Loucy (cell line): Measurements from ENCODE around the gene CORO7.

Source experiments
- H2AFZ ChIP-seq: fragments of 200-600 bp; sonication (generic); 2 replicates; pipeline ENCODE4 v1.6.0; 2016; ENCODE audit warnings: antibody characterized with exemption, mild to moderate bottlenecking, low read length, moderate library complexity
- H3F3A ChIP-seq: fragments of 200-600 bp; 2 replicates; pipeline ENCODE4 v1.6.0; 2016; ENCODE audit warnings: antibody characterized with exemption, low read depth, mild to moderate bottlenecking
- H3K27me3 ChIP-seq: fragments of 200-600 bp; sonication (generic); 2 replicates; pipeline ENCODE4 v1.6.1; 2014; ENCODE audit warnings: low read length, mild to moderate bottlenecking; ENCODE audit not compliant: insufficient read depth, poor library complexity, severe bottlenecking
- H3K36me3 ChIP-seq: fragments of 200-600 bp; sonication (generic); 2 replicates; pipeline ENCODE4 v1.6.1; 2016; ENCODE audit warnings: low read length; ENCODE audit not compliant: insufficient read depth
- H3K4me1 ChIP-seq: fragments of 200-600 bp; sonication (generic); 2 replicates; pipeline ENCODE4 v1.5.1; 2014; ENCODE audit warnings: low read length, mild to moderate bottlenecking; ENCODE audit not compliant: insufficient read depth, poor library complexity, severe bottlenecking
- H3K4me2 ChIP-seq: fragments of 200-600 bp; sonication (generic); 2 replicates; pipeline ENCODE4 v1.6.0; 2014; ENCODE audit warnings: antibody characterized with exemption, low read length, low read depth, mild to moderate bottlenecking; ENCODE audit not compliant: poor library complexity, severe bottlenecking
- H3K4me3 ChIP-seq: fragments of 200-600 bp; sonication (generic); 2 replicates; pipeline ENCODE4 v1.5.1; 2014; ENCODE audit warnings: low read length, mild to moderate bottlenecking, mixed read lengths; ENCODE audit not compliant: poor library complexity, severe bottlenecking
- H3K79me2 ChIP-seq: fragments of 200-600 bp; sonication (generic); 2 replicates; pipeline ENCODE4 v1.6.1; 2014; ENCODE audit warnings: low read length; ENCODE audit not compliant: insufficient read depth
- H3K9ac ChIP-seq: fragments of 200-600 bp; sonication (generic); 2 replicates; pipeline ENCODE4 v1.6.0; 2014; ENCODE audit warnings: mild to moderate bottlenecking, low read depth, low read length, moderate library complexity; ENCODE audit not compliant: poor library complexity, severe bottlenecking
- H3K9me2 ChIP-seq: fragments of 200-600 bp; sonication (generic); replicated peaks from 2 replicates; pipeline ENCODE4 v1.6.1; 2016; ENCODE audit warnings: low read depth, low read length, mixed read lengths
- H3K9me3 ChIP-seq: fragments of 200-600 bp; sonication (generic); 2 replicates; pipeline ENCODE4 v1.6.1; 2014; ENCODE audit warnings: mild to moderate bottlenecking, antibody characterized with exemption, low read length, low read depth; ENCODE audit not compliant: insufficient read depth
- H4K20me1 ChIP-seq: fragments of 200-600 bp; sonication (generic); 2 replicates; pipeline ENCODE4 v1.6.0; 2014; ENCODE audit warnings: antibody characterized with exemption, low read length, mild to moderate bottlenecking; ENCODE audit not compliant: insufficient read depth, poor library complexity, severe bottlenecking
- EZH2phosphoT487 ChIP-seq: fragments of 200-600 bp; IDR thresholded peaks from 2 replicates; pipeline ENCODE4 v1.6.1; 2018; ENCODE audit warnings: antibody characterized with exemption, mild to moderate bottlenecking, moderate library complexity, borderline replicate concordance
- TF ChIP-seq, protein P1 (sequence below): fragments of 200-600 bp; sonication (generic); conservative IDR thresholded peaks from 2 replicates; pipeline ENCODE4 v1.5.1; 2014; ENCODE audit warnings: mild to moderate bottlenecking, antibody characterized with exemption, low read length

CORO7 gene

DNA sequence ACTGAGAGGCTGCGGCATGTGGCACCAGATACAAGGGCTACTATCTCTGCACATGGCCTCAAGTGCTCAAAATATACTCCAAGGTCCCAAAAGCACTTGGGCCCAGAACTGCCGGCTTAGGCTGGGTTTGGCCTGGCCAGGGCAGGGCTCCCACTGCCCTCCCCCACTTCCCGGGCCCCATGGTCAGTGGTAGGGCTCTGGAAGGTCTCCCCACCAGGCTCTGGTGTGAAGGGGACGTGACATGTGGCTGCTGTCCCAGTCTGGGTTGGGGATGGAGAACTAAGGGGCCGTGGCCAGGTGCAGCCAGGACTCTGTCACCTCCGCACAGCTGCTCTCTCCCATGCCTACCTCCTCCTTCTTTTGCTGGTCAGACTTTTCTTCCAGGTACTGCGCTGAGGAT is 59.6 kb downstream of the CORO7 start:
- Histone ChIP-seq H3K27me3 (no peaks in the 10 kb centered on the region), H3K4me3 (no peak overlapping the region), H4K20me1 (no peaks in the 10 kb centered on the region), H3K79me2 (no peaks in the 10 kb centered on the region), H3K36me3 (no peaks in the 10 kb centered on the region; the same call in 1 of the 2 replicates), H3F3A (no peaks in the 10 kb centered on the region), H3K9me2 (no peaks in the 10 kb centered on the region), H2AFZ (no peak overlapping the region), H3K9ac (no peak overlapping the region), H3K4me1 (no peaks in the 10 kb centered on the region), H3K4me2 (no peak overlapping the region), H3K9me3 (no peaks in the 10 kb centered on the region)
- no peak for TF ChIP-seq EZH2phosphoT487
- TF ChIP-seq, protein P1, sequence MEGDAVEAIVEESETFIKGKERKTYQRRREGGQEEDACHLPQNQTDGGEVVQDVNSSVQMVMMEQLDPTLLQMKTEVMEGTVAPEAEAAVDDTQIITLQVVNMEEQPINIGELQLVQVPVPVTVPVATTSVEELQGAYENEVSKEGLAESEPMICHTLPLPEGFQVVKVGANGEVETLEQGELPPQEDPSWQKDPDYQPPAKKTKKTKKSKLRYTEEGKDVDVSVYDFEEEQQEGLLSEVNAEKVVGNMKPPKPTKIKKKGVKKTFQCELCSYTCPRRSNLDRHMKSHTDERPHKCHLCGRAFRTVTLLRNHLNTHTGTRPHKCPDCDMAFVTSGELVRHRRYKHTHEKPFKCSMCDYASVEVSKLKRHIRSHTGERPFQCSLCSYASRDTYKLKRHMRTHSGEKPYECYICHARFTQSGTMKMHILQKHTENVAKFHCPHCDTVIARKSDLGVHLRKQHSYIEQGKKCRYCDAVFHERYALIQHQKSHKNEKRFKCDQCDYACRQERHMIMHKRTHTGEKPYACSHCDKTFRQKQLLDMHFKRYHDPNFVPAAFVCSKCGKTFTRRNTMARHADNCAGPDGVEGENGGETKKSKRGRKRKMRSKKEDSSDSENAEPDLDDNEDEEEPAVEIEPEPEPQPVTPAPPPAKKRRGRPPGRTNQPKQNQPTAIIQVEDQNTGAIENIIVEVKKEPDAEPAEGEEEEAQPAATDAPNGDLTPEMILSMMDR: no peak

DNA sequence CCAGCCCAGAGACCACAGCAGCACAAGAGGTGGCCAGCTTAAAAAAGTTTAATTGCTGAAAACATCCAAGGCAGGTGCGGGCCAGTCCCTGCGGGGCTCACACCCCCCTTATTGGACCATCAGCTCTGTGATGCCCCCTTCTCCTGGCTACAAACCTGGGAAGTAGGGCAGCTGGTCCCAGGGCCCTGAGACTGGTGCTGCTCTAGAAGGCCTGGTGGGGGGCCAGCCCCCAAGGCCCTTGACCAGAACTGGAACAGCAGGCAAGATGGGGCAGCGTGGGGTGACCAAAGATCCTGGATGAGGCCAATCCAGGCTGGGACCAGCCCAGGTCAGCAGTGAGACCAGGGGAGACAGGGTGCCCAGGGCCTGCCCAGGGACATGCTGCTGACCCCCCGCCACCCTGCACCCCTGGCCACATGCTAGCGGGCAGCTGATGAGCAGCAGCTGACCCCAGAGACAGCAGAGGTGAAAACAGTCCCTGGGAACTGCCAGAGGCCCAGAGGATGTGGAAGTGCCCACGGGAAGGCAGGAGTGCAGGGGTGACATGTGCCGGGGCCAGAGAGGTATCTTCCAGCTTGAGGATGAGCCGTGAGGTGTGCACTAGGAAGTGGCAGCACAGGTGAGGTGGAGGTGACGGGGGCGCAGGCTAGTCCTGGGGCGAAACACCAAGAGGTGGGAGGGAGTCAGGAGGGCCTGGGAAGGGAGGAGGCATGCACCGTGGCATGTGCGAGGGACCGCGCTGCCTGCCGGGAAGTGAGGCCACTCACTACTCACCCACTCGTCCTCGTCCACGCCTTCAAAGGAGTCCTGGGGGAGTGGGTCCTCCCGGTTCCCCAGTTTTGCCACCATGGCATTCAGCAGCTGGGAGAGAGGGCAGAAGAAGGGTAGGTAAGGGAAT is 61.6 kb downstream of the CORO7 start:
- H3K27me3 ChIP-seq: no peaks in the 10 kb centered on the region
- no peaks in the 10 kb centered on the region for H3K4me1 ChIP-seq
- no peaks in the 10 kb centered on the region; the same call in 1 of the 2 replicates for H3K36me3 ChIP-seq
- TF ChIP-seq, protein P1: no peak
- TF ChIP-seq EZH2phosphoT487: no peak
- no peaks in the 10 kb centered on the region for H3K9me2 ChIP-seq
- no peaks in the 10 kb centered on the region for H3F3A ChIP-seq
- no peak overlapping the region for H3K4me3 ChIP-seq
- H3K4me2 ChIP-seq: no peak overlapping the region
- no peak overlapping the region for H2AFZ ChIP-seq
- H4K20me1 ChIP-seq: no peaks in the 10 kb centered on the region
- peaks cover 12% of the 10 kb centered on the region; the same call in 1 of the 2 replicates for H3K79me2 ChIP-seq
- no peaks in the 10 kb centered on the region for H3K9me3 ChIP-seq
- no peak overlapping the region for H3K9ac ChIP-seq

DNA sequence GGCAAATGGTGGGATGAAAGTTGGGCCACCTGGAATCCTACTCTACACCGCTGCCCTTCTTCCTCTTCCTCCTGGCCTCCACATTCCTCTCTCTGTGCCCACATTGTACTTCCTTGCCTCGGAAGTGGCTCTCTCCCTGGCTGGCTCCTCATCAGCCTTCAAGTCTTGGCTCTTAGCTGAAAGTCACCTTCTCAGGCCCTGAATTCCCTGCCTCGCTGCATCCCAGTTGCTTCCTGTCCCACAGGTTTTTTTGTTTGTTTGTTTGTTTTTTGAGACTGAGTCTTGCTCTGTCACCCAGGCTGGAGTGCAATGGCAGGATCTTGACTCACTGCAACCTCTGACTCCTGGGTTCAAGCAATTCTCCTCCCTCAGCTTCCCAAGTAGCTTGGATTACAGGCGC is 62.7 kb downstream of the CORO7 start:
- no peaks in the 10 kb centered on the region for H3K9me2 ChIP-seq
- no peaks in the 10 kb centered on the region for H3K27me3 ChIP-seq
- peaks cover 18% of the 10 kb centered on the region; the same call in 1 of the 2 replicates for H3K79me2 ChIP-seq
- H2AFZ ChIP-seq: no peak overlapping the region
- H3K4me1 ChIP-seq: no peaks in the 10 kb centered on the region
- TF ChIP-seq, protein P1: no peak
- TF ChIP-seq EZH2phosphoT487: no peak
- no peaks in the 10 kb centered on the region for H3K9me3 ChIP-seq
- no peak overlapping the region for H3K4me3 ChIP-seq
- no peak overlapping the region for H3K9ac ChIP-seq
- H4K20me1 ChIP-seq: no peaks in the 10 kb centered on the region
- no peak overlapping the region for H3K4me2 ChIP-seq
- no peaks in the 10 kb centered on the region for H3F3A ChIP-seq
- H3K36me3 ChIP-seq: no peaks in the 10 kb centered on the region; the same call in 1 of the 2 replicates
